ENCODE data around the gene VEZT.

GRCh38 chr12:95312656-95313055, 95.0 kb downstream of the VEZT start:
- TF ChIP-seq, protein P1, sequence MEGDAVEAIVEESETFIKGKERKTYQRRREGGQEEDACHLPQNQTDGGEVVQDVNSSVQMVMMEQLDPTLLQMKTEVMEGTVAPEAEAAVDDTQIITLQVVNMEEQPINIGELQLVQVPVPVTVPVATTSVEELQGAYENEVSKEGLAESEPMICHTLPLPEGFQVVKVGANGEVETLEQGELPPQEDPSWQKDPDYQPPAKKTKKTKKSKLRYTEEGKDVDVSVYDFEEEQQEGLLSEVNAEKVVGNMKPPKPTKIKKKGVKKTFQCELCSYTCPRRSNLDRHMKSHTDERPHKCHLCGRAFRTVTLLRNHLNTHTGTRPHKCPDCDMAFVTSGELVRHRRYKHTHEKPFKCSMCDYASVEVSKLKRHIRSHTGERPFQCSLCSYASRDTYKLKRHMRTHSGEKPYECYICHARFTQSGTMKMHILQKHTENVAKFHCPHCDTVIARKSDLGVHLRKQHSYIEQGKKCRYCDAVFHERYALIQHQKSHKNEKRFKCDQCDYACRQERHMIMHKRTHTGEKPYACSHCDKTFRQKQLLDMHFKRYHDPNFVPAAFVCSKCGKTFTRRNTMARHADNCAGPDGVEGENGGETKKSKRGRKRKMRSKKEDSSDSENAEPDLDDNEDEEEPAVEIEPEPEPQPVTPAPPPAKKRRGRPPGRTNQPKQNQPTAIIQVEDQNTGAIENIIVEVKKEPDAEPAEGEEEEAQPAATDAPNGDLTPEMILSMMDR (IDR thresholded peaks at IDR 0.05), result no peak
- TF ChIP-seq EP300 (IDR thresholded peaks at IDR 0.05), result no peak
- no peak for TF ChIP-seq POLR2AphosphoS5 (IDR thresholded peaks at IDR 0.05)

All from esophagus muscularis mucosa (tissue), 4 donors.